Sigmoid colon (tissue), 7 donors: Measurements from ENCODE around the gene USP17L18. TPM values are rescaled to one million over a fixed set of nuclear protein-coding genes. Genes with fewer than 3 reads are reported as not detected.
"Not testable (repeated sequence)": the region's sequence is repeated elsewhere in the genome, so short reads cannot be mapped to it uniquely, and the experiment has no call there.

Experiments
- DNase-seq: peaks from one replicate; pipeline ENCODE4 v3.0.0-alpha.2; 2019
- H3K27ac ChIP-seq, 4 donors: fragments of 200-600 bp; sonication (generic); one replicate each; pipeline ENCODE4 v1.5.1; 2016 to 2019; ENCODE audit warnings: mild to moderate bottlenecking in 1 of 4
- H3K27me3 ChIP-seq, 3 donors: fragments of 200-600 bp; sonication (generic); one replicate each; pipeline ENCODE4 v1.5.1; 2019; ENCODE audit warnings: mild to moderate bottlenecking in 1 of 3
- H3K36me3 ChIP-seq, 4 donors: fragments of 200-600 bp; sonication (generic); one replicate each; pipeline ENCODE4 v1.5.1; 2016 to 2019
- H3K4me1 ChIP-seq, 4 donors: fragments of 200-600 bp; sonication (generic); one replicate each; pipeline ENCODE4 v1.5.1; 2017 to 2019
- H3K4me3 ChIP-seq, 4 donors: fragments of 200-600 bp; sonication (generic); one replicate each; pipeline ENCODE4 v1.5.1; 2017 to 2019; ENCODE audit warnings: mild to moderate bottlenecking in 2 of 4, moderate library complexity in 1 of 4
- H3K9me3 ChIP-seq, 4 donors: fragments of 200-600 bp in 3 of 4; sonication (generic) in 3 of 4; one replicate each; pipeline versions ENCODE4 v1.5.1 to v1.6.1; 2013 to 2019
- WGBS, 2 donors: extraction: QIAGEN DNeasy Blood & Tissue Kit; methylation state at CpG; one replicate each; pipeline ENCODE4 v1.1.7; 2013; 5-methylcytosine and 5-hydroxymethylcytosine counted together
- intact Hi-C: fragments of 100-400 bp; cut with DNase I; formaldehyde crosslinking; loops from one replicate; pipeline ENCODE4 v1.15.1; 2023
- polyA plus RNA-seq, 3 donors: library from polyadenylated mRNA; stranded (reverse); fragments of 200-250 nt; gene quantifications; one replicate each; pipeline ENCODE4 v1.2.3, GENCODE V29; 2013
- total RNA-seq, 4 donors: library from RNA; depleted of rRNA; stranded (reverse); fragments of >200 nt; gene quantifications; one replicate each; pipeline ENCODE4 v1.1.0, GENCODE V29; 2016
- donor health status: healthy with polysubstance abuse.
- donor health status: Bipolar disorder and iron deficiency.
- donor health status: healthy.

USP17L18 gene
- total and polyA plus RNA-seq, 7 donors, result not detected

- H3K36me3 ChIP-seq, H3K4me3 ChIP-seq, H3K27ac ChIP-seq, DNase-seq, intact Hi-C loops, H3K9me3 ChIP-seq, H3K4me1 ChIP-seq, H3K27me3 ChIP-seq: not testable (repeated sequence)
- no CpG with 5 or more reads among the region's 13 CpGs for WGBS, 2 donors
Observed at GRCh38 chr4:9262572-9262971, 14.1 kb downstream of the USP17L18 start, which contains the start of gene USP17L21. USP17L21 (plus strand) TSS chr4:9262872; CDS start chr4:9262872, 0 bp downstream.

- intact Hi-C loops, H3K27ac ChIP-seq, H3K9me3 ChIP-seq, H3K4me3 ChIP-seq, DNase-seq, H3K4me1 ChIP-seq, H3K36me3 ChIP-seq, H3K27me3 ChIP-seq: not testable (repeated sequence)
- no CpG with 5 or more reads among the region's 15 CpGs for WGBS, 2 donors
Observed at GRCh38 chr4:9267319-9267718, 18.9 kb downstream of the USP17L18 start, which contains the start of gene USP17L22. USP17L22 (plus strand) TSS chr4:9267619; CDS start chr4:9267619, 0 bp downstream.

GRCh38 chr4:9271719-9272118 is 23.3 kb downstream of the USP17L18 start:
- H3K4me1 ChIP-seq, H3K4me3 ChIP-seq, H3K9me3 ChIP-seq, H3K27me3 ChIP-seq, H3K27ac ChIP-seq, H3K36me3 ChIP-seq, intact Hi-C loops: not testable (repeated sequence)
- peak; percentile 87 for DNase-seq
- WGBS, 2 donors, result 87 to 88% methylated on average over 5 of the region's 10 CpGs

Other genes starting within 250 kb of the USP17L18 start
- not detected for gene FAM90A26, start 78.2 kb upstream of the USP17L18 start, total RNA-seq
- gene FAM90A26, start 78.2 kb upstream of the USP17L18 start, polyA plus RNA-seq, result not detected
- not detected for gene USP17L10, start 38.0 kb upstream of the USP17L18 start, total RNA-seq
- not detected for gene USP17L10, start 38.0 kb upstream of the USP17L18 start, polyA plus RNA-seq
- gene USP17L11, start 33.2 kb upstream of the USP17L18 start, total RNA-seq, result not detected
- gene USP17L11, start 33.2 kb upstream of the USP17L18 start, polyA plus RNA-seq, result not detected
- gene USP17L12, start 28.5 kb upstream of the USP17L18 start, total RNA-seq, result not detected
- not detected for gene USP17L12, start 28.5 kb upstream of the USP17L18 start, polyA plus RNA-seq
- not detected for gene USP17L13, start 23.7 kb upstream of the USP17L18 start, total RNA-seq
- not detected for gene USP17L13, start 23.7 kb upstream of the USP17L18 start, polyA plus RNA-seq
- not detected for gene USP17L15, start 14.2 kb upstream of the USP17L18 start, total RNA-seq
- gene USP17L15, start 14.2 kb upstream of the USP17L18 start, polyA plus RNA-seq, result not detected
- gene USP17L17, start 4.8 kb upstream of the USP17L18 start, total RNA-seq, result not detected
- gene USP17L17, start 4.8 kb upstream of the USP17L18 start, polyA plus RNA-seq, result not detected
- gene USP17L19, start 4.7 kb downstream of the USP17L18 start, total RNA-seq, result not detected
- not detected for gene USP17L19, start 4.7 kb downstream of the USP17L18 start, polyA plus RNA-seq
- gene USP17L20, start 9.5 kb downstream of the USP17L18 start, total RNA-seq, result not detected
- not detected for gene USP17L20, start 9.5 kb downstream of the USP17L18 start, polyA plus RNA-seq
- gene USP17L21, start 14.2 kb downstream of the USP17L18 start, total RNA-seq, result not detected
- gene USP17L21, start 14.2 kb downstream of the USP17L18 start, polyA plus RNA-seq, result not detected
- not detected for gene USP17L22, start 19.0 kb downstream of the USP17L18 start, total RNA-seq
- not detected for gene USP17L22, start 19.0 kb downstream of the USP17L18 start, polyA plus RNA-seq
- not detected for gene USP17L24, start 76.5 kb downstream of the USP17L18 start, total RNA-seq
- gene USP17L24, start 76.5 kb downstream of the USP17L18 start, polyA plus RNA-seq, result not detected
- gene USP17L25, start 81.3 kb downstream of the USP17L18 start, total RNA-seq, result not detected
- gene USP17L25, start 81.3 kb downstream of the USP17L18 start, polyA plus RNA-seq, result not detected
- not detected for gene USP17L26, start 86.0 kb downstream of the USP17L18 start, total RNA-seq
- not detected for gene USP17L26, start 86.0 kb downstream of the USP17L18 start, polyA plus RNA-seq
- not detected for gene USP17L5, start 90.8 kb downstream of the USP17L18 start, total RNA-seq
- not detected for gene USP17L5, start 90.8 kb downstream of the USP17L18 start, polyA plus RNA-seq
- not detected for gene USP17L27, start 95.5 kb downstream of the USP17L18 start, total RNA-seq
- not detected for gene USP17L27, start 95.5 kb downstream of the USP17L18 start, polyA plus RNA-seq
- gene USP17L28, start 100.3 kb downstream of the USP17L18 start, total RNA-seq, result not detected
- gene USP17L28, start 100.3 kb downstream of the USP17L18 start, polyA plus RNA-seq, result not detected
- gene USP17L29, start 105.0 kb downstream of the USP17L18 start, total RNA-seq, result not detected
- gene USP17L29, start 105.0 kb downstream of the USP17L18 start, polyA plus RNA-seq, result not detected
- gene USP17L30, start 114.5 kb downstream of the USP17L18 start, total RNA-seq, result not detected
- not detected for gene USP17L30, start 114.5 kb downstream of the USP17L18 start, polyA plus RNA-seq
- not detected for gene DEFB131A, start 195.8 kb downstream of the USP17L18 start, total RNA-seq
- gene DEFB131A, start 195.8 kb downstream of the USP17L18 start, polyA plus RNA-seq, result not detected